ENCODE results near the gene GBGT1.

GBGT1 gene

GRCh38 chr9:133204993-133205336 lies 41.3 kb upstream of the GBGT1 start:
- no peak for TF ChIP-seq EZH2phosphoT487 (IDR thresholded peaks at IDR 0.05; ENCODE audit: low read depth)
- TF ChIP-seq, protein P1, sequence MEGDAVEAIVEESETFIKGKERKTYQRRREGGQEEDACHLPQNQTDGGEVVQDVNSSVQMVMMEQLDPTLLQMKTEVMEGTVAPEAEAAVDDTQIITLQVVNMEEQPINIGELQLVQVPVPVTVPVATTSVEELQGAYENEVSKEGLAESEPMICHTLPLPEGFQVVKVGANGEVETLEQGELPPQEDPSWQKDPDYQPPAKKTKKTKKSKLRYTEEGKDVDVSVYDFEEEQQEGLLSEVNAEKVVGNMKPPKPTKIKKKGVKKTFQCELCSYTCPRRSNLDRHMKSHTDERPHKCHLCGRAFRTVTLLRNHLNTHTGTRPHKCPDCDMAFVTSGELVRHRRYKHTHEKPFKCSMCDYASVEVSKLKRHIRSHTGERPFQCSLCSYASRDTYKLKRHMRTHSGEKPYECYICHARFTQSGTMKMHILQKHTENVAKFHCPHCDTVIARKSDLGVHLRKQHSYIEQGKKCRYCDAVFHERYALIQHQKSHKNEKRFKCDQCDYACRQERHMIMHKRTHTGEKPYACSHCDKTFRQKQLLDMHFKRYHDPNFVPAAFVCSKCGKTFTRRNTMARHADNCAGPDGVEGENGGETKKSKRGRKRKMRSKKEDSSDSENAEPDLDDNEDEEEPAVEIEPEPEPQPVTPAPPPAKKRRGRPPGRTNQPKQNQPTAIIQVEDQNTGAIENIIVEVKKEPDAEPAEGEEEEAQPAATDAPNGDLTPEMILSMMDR (IDR thresholded peaks at IDR 0.05; ENCODE audit: low read depth, low read length) = no peak
- Histone ChIP-seq H3K27ac (ENCODE audit: low read length) (no peak overlapping the region), H3K4me1 (ENCODE audit: low read length) (no peaks in the 10 kb centered on the region), H2AFZ (ENCODE audit: low read depth, low read length) (no peak overlapping the region), H3K4me3 (ENCODE audit: low read length) (no peak overlapping the region), H3K9ac (ENCODE audit: low read length) (no peak overlapping the region), H3K27me3 (ENCODE audit: low read depth, low read length) (no peaks in the 10 kb centered on the region), H3K4me2 (ENCODE audit: low read length) (no peak overlapping the region), H4K20me1 (ENCODE audit: insufficient read depth, low read length) (no peaks in the 10 kb centered on the region), H3K36me3 (replicated peaks; ENCODE audit: low read depth, low read length) (no peaks in the 10 kb centered on the region), H3K9me3 (ENCODE audit: insufficient read depth, low read length) (no peaks in the 10 kb centered on the region), H3K79me2 (ENCODE audit: low read length) (no peaks in the 10 kb centered on the region)

GRCh38 chr9:133204335-133204992 lies 40.8 kb upstream of the GBGT1 start:
- Histone ChIP-seq H3K4me2 (ENCODE audit: low read length) (no peak overlapping the region), H3K9me3 (ENCODE audit: insufficient read depth, low read length) (no peaks in the 10 kb centered on the region), H3K79me2 (ENCODE audit: low read length) (no peaks in the 10 kb centered on the region), H3K4me3 (ENCODE audit: low read length) (no peak overlapping the region), H3K4me1 (ENCODE audit: low read length) (no peaks in the 10 kb centered on the region), H3K27me3 (ENCODE audit: low read depth, low read length) (no peaks in the 10 kb centered on the region), H3K36me3 (replicated peaks; ENCODE audit: low read depth, low read length) (no peaks in the 10 kb centered on the region), H3K27ac (ENCODE audit: low read length) (no peak overlapping the region), H3K9ac (ENCODE audit: low read length) (no peak overlapping the region), H4K20me1 (ENCODE audit: insufficient read depth, low read length) (no peaks in the 10 kb centered on the region), H2AFZ (ENCODE audit: low read depth, low read length) (no peak overlapping the region)
- no peak for TF ChIP-seq EZH2phosphoT487 (IDR thresholded peaks at IDR 0.05; ENCODE audit: low read depth)
- TF ChIP-seq, protein P1 (IDR thresholded peaks at IDR 0.05; ENCODE audit: low read depth, low read length) = no peak

DNA sequence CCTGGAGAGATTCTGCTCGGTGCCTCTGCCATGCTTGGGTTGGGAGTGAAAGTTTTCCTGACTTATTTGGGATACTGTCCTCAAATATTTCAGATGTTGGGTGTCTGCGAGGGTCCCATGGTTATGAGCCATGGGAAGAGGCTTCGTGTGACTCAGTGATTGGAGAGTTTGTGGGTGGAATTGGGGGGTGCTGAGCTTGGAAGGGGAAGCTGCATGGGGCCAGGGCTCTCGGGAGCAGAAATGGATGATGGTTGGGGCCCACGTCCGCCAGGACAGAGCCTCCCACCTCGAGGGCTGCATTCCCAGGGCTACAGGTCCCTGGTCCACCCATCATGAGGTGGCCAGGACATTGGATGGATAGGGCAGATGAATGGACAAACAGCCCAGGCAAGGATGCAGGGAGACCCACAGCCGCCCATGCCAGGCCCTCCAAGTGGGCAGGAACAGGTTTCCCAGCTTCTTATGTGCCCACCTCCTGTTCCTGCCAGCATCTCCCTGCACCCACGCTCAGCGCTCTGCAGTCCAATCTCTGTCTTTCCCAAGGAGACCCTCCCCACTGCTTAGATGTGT lies 39.9 kb upstream of the GBGT1 start:
- Histone ChIP-seq H2AFZ (ENCODE audit: low read depth, low read length) (no peak overlapping the region), H3K36me3 (replicated peaks; ENCODE audit: low read depth, low read length) (no peaks in the 10 kb centered on the region), H3K9ac (ENCODE audit: low read length) (no peak overlapping the region), H3K79me2 (ENCODE audit: low read length) (no peaks in the 10 kb centered on the region), H3K4me2 (ENCODE audit: low read length) (no peak overlapping the region), H3K4me3 (ENCODE audit: low read length) (no peak overlapping the region), H3K9me3 (ENCODE audit: insufficient read depth, low read length) (no peaks in the 10 kb centered on the region), H4K20me1 (ENCODE audit: insufficient read depth, low read length) (no peaks in the 10 kb centered on the region), H3K27ac (ENCODE audit: low read length) (no peak overlapping the region), H3K27me3 (ENCODE audit: low read depth, low read length) (no peaks in the 10 kb centered on the region), H3K4me1 (ENCODE audit: low read length) (no peaks in the 10 kb centered on the region)
- TF ChIP-seq, protein P1 (IDR thresholded peaks at IDR 0.05; ENCODE audit: low read depth, low read length) = no peak
- TF ChIP-seq EZH2phosphoT487 (IDR thresholded peaks at IDR 0.05; ENCODE audit: low read depth) = no peak

DNA sequence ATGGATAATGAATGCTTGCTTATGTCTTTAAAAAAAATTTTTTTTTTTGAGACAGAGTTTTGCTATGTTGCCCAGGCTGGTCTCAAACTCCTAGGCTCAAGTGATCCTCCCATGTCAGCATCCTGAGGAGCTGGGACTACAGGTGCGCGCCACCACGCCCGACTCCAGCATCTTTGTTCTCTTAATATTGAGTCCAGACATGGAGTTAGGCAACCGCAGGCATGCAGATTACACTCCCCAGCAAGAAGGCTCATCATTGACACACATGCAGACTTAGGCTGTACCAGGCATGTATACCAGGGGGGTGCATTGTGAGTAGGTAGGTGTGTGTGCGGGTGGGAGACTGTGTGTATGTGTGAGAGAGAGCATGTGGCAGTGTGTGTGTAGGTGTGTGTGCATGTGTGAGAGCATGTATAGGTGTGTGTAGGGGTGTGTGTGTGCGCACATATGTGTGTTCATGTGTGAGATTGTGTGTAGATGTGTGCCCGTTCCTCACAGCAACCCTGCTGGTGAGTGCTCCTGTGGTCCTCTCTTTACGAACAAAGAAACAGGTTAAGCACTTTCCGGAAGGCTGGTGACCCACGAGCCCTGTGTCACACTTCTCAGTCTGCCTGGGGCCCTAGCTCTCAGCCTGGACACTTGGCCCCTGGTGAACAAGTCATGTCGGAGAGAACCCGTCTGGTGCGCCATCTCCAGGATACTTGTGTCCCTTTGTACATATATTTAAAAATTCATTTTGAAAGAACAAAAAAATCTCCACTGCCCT lies 39.2 kb upstream of the GBGT1 start:
- H3K4me1 ChIP-seq (ENCODE audit: low read length) = no peaks in the 10 kb centered on the region
- H3K27me3 ChIP-seq (ENCODE audit: low read depth, low read length) = no peaks in the 10 kb centered on the region
- no peaks in the 10 kb centered on the region for H3K9me3 ChIP-seq (ENCODE audit: insufficient read depth, low read length)
- no peak for TF ChIP-seq EZH2phosphoT487 (IDR thresholded peaks at IDR 0.05; ENCODE audit: low read depth)
- TF ChIP-seq, protein P1 (IDR thresholded peaks at IDR 0.05; ENCODE audit: low read depth, low read length) = no peak
- H4K20me1 ChIP-seq (ENCODE audit: insufficient read depth, low read length) = no peaks in the 10 kb centered on the region
- H3K36me3 ChIP-seq (replicated peaks; ENCODE audit: low read depth, low read length) = no peaks in the 10 kb centered on the region
- no peak overlapping the region for H3K9ac ChIP-seq (ENCODE audit: low read length)
- no peak overlapping the region for H3K4me3 ChIP-seq (ENCODE audit: low read length)
- no peak overlapping the region for H3K4me2 ChIP-seq (ENCODE audit: low read length)
- no peak overlapping the region for H2AFZ ChIP-seq (ENCODE audit: low read depth, low read length)
- no peaks in the 10 kb centered on the region for H3K79me2 ChIP-seq (ENCODE audit: low read length)
- H3K27ac ChIP-seq (ENCODE audit: low read length) = no peak overlapping the region
